Measurements from ENCODE around the gene CTLA4.

- no peak for TF ChIP-seq ZFPM2 (CRISPR knock-in tag; IDR thresholded peaks at IDR 0.05)
- no peak for TF ChIP-seq ZNF431 (CRISPR knock-in tag; IDR thresholded peaks at IDR 0.05)
- TF ChIP-seq MLX (CRISPR knock-in tag; conservative IDR thresholded peaks at IDR 0.05) = no peak
- no peak for TF ChIP-seq NFE2L1 (tag; IDR thresholded peaks at IDR 0.05; ENCODE audit: borderline replicate concordance, low read depth)
- TF ChIP-seq PRPF4 (IDR thresholded peaks at IDR 0.05; ENCODE audit: insufficient read depth, low read depth, low read length, poor library complexity, severe bottlenecking) = no peak
- TF ChIP-seq RAD21 (CRISPR knock-in tag; conservative IDR thresholded peaks at IDR 0.05 in 1 of 2, IDR thresholded peaks at IDR 0.05 in 1 of 2) = no peak
- TF ChIP-seq ZBTB43 (CRISPR knock-in tag; IDR thresholded peaks at IDR 0.05) = no peak
- no peak for TF ChIP-seq CTCF (IDR thresholded peaks at IDR 0.05 in 2 of 3, conservative IDR thresholded peaks at IDR 0.05 in 1 of 3; ENCODE audit: insufficient read depth in 2 of 3, low read depth in 1 of 3, low read length in 3 of 3)
- TF ChIP-seq KLF13 (tag; IDR thresholded peaks at IDR 0.05; ENCODE audit: borderline replicate concordance, low read depth) = no peak
- TF ChIP-seq MED1 (CRISPR knock-in tag; IDR thresholded peaks at IDR 0.05; ENCODE audit: borderline replicate concordance) = no peak
- no peak for TF ChIP-seq EZH2 (IDR thresholded peaks at IDR 0.05; ENCODE audit: borderline replicate concordance, low read depth, low read length)
Measured at GRCh38 chr2:203873461-203873860, 5.9 kb downstream of the CTLA4 start.
